MM.1S (cell line): ENCODE data around the gene WDPCP.

ENCODE experiments used
- DNase-seq: peaks from one replicate; pipeline ENCODE4 v3.0.0-alpha.2; 2015
- H2AFZ ChIP-seq: fragments of 300-600 bp; sonication (generic); 2 replicates; pipeline ENCODE4 v1.6.0; 2016; ENCODE audit warnings: antibody characterized with exemption, low read length
- H3F3A ChIP-seq: fragments of 300-600 bp; sonication (generic); 2 replicates; pipeline ENCODE4 v1.6.1; 2016; ENCODE audit warnings: mild to moderate bottlenecking, antibody characterized with exemption, low read length, moderate library complexity, mixed read lengths; ENCODE audit not compliant: insufficient read depth
- H3K27ac ChIP-seq: fragments of 300-600 bp; sonication (generic); 2 replicates; pipeline ENCODE4 v1.5.1; 2016; ENCODE audit warnings: mild to moderate bottlenecking, low read length
- H3K27me3 ChIP-seq: fragments of 300-600 bp; sonication (generic); replicated peaks from 2 replicates; pipeline ENCODE4 v1.6.0; 2016; ENCODE audit warnings: low read length; ENCODE audit not compliant: insufficient read depth
- H3K36me3 ChIP-seq: fragments of 300-600 bp; sonication (generic); replicated peaks from 2 replicates; pipeline ENCODE4 v1.6.1; 2016; ENCODE audit warnings: mild to moderate bottlenecking, low read length, mixed read lengths; ENCODE audit not compliant: insufficient read depth
- H3K4me1 ChIP-seq: fragments of 300-600 bp; sonication (generic); 2 replicates; pipeline ENCODE4 v1.6.1; 2016; ENCODE audit warnings: low read length, mixed read lengths
- H3K4me2 ChIP-seq: fragments of 300-600 bp; sonication (generic); 2 replicates; pipeline ENCODE4 v1.6.0; 2016; ENCODE audit warnings: low read depth, low read length
- H3K4me3 ChIP-seq: fragments of 300-600 bp; sonication (generic); 2 replicates; pipeline ENCODE4 v1.5.1; 2016; ENCODE audit warnings: low read length, mixed read lengths
- H3K79me2 ChIP-seq: fragments of 300-600 bp; sonication (generic); 2 replicates; pipeline ENCODE4 v1.6.1; 2016; ENCODE audit warnings: mixed run types, low read length, mixed read lengths
- H3K9ac ChIP-seq: fragments of 300-600 bp; sonication (generic); 2 replicates; pipeline ENCODE4 v1.6.1; 2016; ENCODE audit warnings: low read length, mixed read lengths
- H3K9me2 ChIP-seq: fragments of 300-600 bp; sonication (generic); replicated peaks from 2 replicates; pipeline ENCODE4 v1.6.1; 2016; ENCODE audit warnings: mild to moderate bottlenecking, low read length, mixed read lengths; ENCODE audit not compliant: insufficient read depth
- H3K9me3 ChIP-seq: fragments of 300-600 bp; sonication (generic); replicated peaks from 2 replicates; pipeline ENCODE4 v1.6.1; 2016; ENCODE audit warnings: mild to moderate bottlenecking, low read length, mixed read lengths; ENCODE audit not compliant: insufficient read depth
- H4K20me1 ChIP-seq: fragments of 300-600 bp; sonication (generic); 2 replicates; pipeline ENCODE4 v1.6.1; 2016; ENCODE audit warnings: mild to moderate bottlenecking, low read length, moderate library complexity, mixed read lengths; ENCODE audit not compliant: insufficient read depth
- CTCF ChIP-seq: fragments of 300-600 bp; sonication (generic); IDR thresholded peaks from 2 replicates; pipeline ENCODE4 v1.5.1; 2016; ENCODE audit warnings: antibody characterized with exemption, low read length, mixed read lengths
- EZH2 ChIP-seq: fragments of 300-600 bp; sonication (generic); optimal IDR thresholded peaks from 2 replicates; pipeline ENCODE3; 2017; ENCODE audit warnings: low read depth, mild to moderate bottlenecking, antibody characterized with exemption, low read length, mixed read lengths
- EZH2phosphoT487 ChIP-seq: fragments of 300-600 bp; sonication (generic); IDR thresholded peaks from 2 replicates; pipeline ENCODE4 v1.6.1; 2018; ENCODE audit warnings: antibody characterized with exemption, low read length

The WDPCP gene

DNA sequence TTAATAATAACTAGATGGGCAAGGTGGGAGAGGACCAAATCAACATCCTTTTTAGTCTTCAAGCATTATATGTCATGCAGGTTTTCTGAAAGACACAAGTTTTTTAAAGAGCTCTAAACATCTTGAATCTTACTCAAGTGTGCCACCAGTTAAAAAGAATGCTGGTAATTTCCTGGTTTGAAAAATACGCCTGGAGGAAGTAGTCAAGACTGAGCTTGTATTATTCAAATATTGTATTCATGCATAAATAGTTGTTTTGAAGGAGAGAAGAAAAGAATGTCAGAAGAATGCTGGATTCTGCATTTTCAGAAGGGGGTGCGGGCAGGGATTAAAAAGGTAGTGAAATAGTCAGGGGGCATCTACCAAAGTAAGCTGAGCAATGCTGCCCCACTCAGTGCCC is 90.7 kb downstream of the WDPCP start:
- TF ChIP-seq EZH2 (no peak), EZH2phosphoT487 (no peak), CTCF (no peak)
- Histone ChIP-seq H3F3A (no peaks in the 10 kb centered on the region), H4K20me1 (no peaks in the 10 kb centered on the region), H3K4me3 (no peak overlapping the region), H3K4me1 (peaks cover 6% of the 10 kb centered on the region), H3K27me3 (no peaks in the 10 kb centered on the region), H3K9me3 (no peaks in the 10 kb centered on the region), H2AFZ (no peak overlapping the region), H3K9ac (no peak overlapping the region), H3K36me3 (no peaks in the 10 kb centered on the region), H3K79me2 (no peaks in the 10 kb centered on the region), H3K9me2 (no peaks in the 10 kb centered on the region), H3K27ac (no peak overlapping the region), H3K4me2 (no peak overlapping the region)
- DNase-seq = no peak

- TF ChIP-seq EZH2phosphoT487 (no peak), CTCF (no peak), EZH2 (no peak)
- H3K27ac ChIP-seq = no peak overlapping the region
- H3K79me2 ChIP-seq = no peaks in the 10 kb centered on the region
- H2AFZ ChIP-seq = no peak overlapping the region
- no peaks in the 10 kb centered on the region for H3K9me3 ChIP-seq
- H3F3A ChIP-seq = no peaks in the 10 kb centered on the region
- H3K4me3 ChIP-seq = no peak overlapping the region
- H4K20me1 ChIP-seq = no peaks in the 10 kb centered on the region
- DNase-seq = no peak
- peaks cover 6% of the 10 kb centered on the region for H3K4me1 ChIP-seq
- no peak overlapping the region for H3K9ac ChIP-seq
- H3K9me2 ChIP-seq = no peaks in the 10 kb centered on the region
- H3K4me2 ChIP-seq = no peak overlapping the region
- no peaks in the 10 kb centered on the region for H3K36me3 ChIP-seq
- H3K27me3 ChIP-seq = no peaks in the 10 kb centered on the region
These were observed 93.3 kb downstream of the WDPCP start for GRCh38 chr2:63494968-63495367.

DNA sequence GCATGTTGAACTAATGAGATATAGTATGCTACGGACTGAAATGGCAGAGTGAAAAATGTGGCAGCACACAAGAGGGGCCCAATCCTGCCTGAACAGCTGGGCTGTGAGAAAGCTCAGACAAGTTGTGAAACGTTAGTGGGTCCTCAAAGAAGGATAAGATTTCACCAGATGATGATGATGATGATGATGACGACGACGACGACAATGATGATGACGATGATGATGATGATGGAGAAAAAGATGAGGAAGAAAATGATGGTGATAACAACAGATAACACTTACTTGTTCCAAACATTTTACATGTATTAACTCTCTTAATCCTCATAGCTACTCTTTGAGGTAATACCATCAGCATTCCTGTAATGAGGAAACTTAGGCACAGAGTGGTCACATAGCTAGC is 94.2 kb downstream of the WDPCP start:
- H3K9ac ChIP-seq = no peak overlapping the region
- H3K4me1 ChIP-seq = peaks cover 6% of the 10 kb centered on the region
- no peaks in the 10 kb centered on the region for H4K20me1 ChIP-seq
- no peaks in the 10 kb centered on the region for H3K27me3 ChIP-seq
- H3K9me2 ChIP-seq = no peaks in the 10 kb centered on the region
- H3K4me2 ChIP-seq = no peak overlapping the region
- H3K36me3 ChIP-seq = no peaks in the 10 kb centered on the region
- no peak overlapping the region for H3K4me3 ChIP-seq
- TF ChIP-seq EZH2phosphoT487 = no peak
- TF ChIP-seq EZH2 = no peak
- TF ChIP-seq CTCF = no peak
- DNase-seq = no peak
- H3K79me2 ChIP-seq = no peaks in the 10 kb centered on the region
- H3K9me3 ChIP-seq = no peaks in the 10 kb centered on the region
- H3F3A ChIP-seq = no peaks in the 10 kb centered on the region
- no peak overlapping the region for H2AFZ ChIP-seq
- no peak overlapping the region for H3K27ac ChIP-seq
